ENCODE measurements around the gene CHP2. TPM values are rescaled to one million over a fixed set of nuclear protein-coding genes. Genes with fewer than 3 reads are reported as not detected.

CHP2 gene
- polyA plus RNA-seq, 1 of the 3 experiments (the other 2 are of a cell fraction) = not detected

DNA sequence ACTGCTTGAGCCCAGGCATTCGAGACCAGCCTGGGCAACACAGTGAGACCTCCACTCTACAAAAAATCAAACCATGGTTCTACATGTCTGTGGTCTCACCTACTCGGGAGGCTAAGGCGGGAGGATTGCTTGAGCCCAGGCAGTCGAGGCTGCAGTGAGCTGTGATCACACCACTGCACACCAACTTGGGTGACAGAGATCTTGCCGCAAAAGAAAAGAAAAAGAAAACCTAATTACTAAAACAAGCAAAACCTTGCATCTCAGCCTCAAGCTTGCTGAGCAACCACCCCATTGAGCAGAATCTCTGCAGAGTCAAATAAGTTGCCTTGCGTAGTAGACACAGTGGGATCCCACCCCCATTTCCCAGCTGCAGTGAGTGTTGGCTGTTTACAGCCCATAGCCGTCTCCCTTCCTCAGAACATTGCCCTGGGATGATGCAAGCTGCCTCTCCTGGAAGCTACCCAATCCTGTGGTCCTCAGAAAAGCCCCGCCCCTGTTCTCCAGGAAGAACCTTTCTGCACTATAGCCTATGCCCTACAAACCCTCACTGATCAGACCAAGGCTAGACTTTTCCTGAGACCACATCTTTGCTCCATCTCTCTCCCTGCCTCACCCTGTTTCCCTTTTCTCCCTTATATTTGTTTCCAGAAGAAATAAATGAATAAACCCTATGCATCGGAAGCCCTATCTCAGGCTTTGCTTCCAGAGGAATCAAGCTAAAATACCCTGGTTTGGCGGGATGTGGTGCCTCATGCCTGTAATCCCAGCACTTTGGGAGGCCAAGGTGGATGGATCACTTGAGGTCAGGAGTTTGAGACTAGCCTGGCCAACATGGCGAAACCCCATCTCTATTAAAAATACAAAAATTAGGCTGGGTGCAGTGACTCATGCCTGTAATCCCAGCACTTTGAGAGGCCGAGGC lies 25.1 kb upstream of the CHP2 start:
- Histone ChIP-seq H3K9ac (no peak overlapping the region), H3K9me3 (no peaks in the 10 kb centered on the region), H3K9me2 (no peaks in the 10 kb centered on the region), H3K27me3 (ENCODE audit: insufficient read depth) (no peaks in the 10 kb centered on the region; the same call in 1 of the 2 replicates), H3K4me2 (no peak overlapping the region; the same call in 1 of the 2 replicates), H3K36me3 (replicated peaks in 1 of 2; ENCODE audit: control insufficient read depth in 1 of 2, insufficient read depth in 2 of 2, low read length in 1 of 2) (no peaks in the 10 kb centered on the region), H3K4me3 (ENCODE audit: low read depth in 2 of 2, low read length in 1 of 2) (no peak overlapping the region), H4K20me1 (ENCODE audit: insufficient read depth) (no peaks in the 10 kb centered on the region), H3K4me1 (ENCODE audit: control insufficient read depth in 1 of 2, insufficient read depth in 2 of 2, low read depth in 1 of 2, low read length in 1 of 2) (no peaks in the 10 kb centered on the region), H3F3A (replicated peaks; ENCODE audit: insufficient read depth) (no peaks in the 10 kb centered on the region), H2AFZ (ENCODE audit: low read depth) (no peak overlapping the region), H3K79me2 (ENCODE audit: insufficient read depth) (no peaks in the 10 kb centered on the region), H3K27ac (ENCODE audit: low read depth in 2 of 2, low read length in 1 of 2) (no peak overlapping the region)
- DNase-seq = no peak
- ChIA-PET CTCF (interaction anchor here (0.6 to 1.2 kb wide), 4 partner anchors 22 to 307 kb away, joined by 3 read pairs; no protein-coding TSS in a partner anchor), POLR2A (no interaction called here)
- WGBS (ENCODE audit: low lambda C conversion rate) = 50% methylated on average over 11 of the region's 12 CpGs
- TF ChIP-seq, protein P1, sequence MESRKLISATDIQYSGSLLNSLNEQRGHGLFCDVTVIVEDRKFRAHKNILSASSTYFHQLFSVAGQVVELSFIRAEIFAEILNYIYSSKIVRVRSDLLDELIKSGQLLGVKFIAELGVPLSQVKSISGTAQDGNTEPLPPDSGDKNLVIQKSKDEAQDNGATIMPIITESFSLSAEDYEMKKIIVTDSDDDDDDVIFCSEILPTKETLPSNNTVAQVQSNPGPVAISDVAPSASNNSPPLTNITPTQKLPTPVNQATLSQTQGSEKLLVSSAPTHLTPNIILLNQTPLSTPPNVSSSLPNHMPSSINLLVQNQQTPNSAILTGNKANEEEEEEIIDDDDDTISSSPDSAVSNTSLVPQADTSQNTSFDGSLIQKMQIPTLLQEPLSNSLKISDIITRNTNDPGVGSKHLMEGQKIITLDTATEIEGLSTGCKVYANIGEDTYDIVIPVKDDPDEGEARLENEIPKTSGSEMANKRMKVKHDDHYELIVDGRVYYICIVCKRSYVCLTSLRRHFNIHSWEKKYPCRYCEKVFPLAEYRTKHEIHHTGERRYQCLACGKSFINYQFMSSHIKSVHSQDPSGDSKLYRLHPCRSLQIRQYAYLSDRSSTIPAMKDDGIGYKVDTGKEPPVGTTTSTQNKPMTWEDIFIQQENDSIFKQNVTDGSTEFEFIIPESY (IDR thresholded peaks at IDR 0.05; ENCODE audit: borderline replicate concordance, low read depth) = no peak
- no peak for TF ChIP-seq NRF1 (IDR thresholded peaks at IDR 0.05; ENCODE audit: low read depth, low read length)
- no peak for TF ChIP-seq TEAD4 (IDR thresholded peaks at IDR 0.05; ENCODE audit: borderline replicate concordance, insufficient read depth)
- no peak for TF ChIP-seq ELF1 (IDR thresholded peaks at IDR 0.05)
- TF ChIP-seq TCF12 (IDR thresholded peaks at IDR 0.05) = no peak
- TF ChIP-seq MEF2A (IDR thresholded peaks at IDR 0.05; ENCODE audit: borderline replicate concordance, low read depth) = no peak
- no peak for TF ChIP-seq MXI1 (IDR thresholded peaks at IDR 0.05; ENCODE audit: low read depth, low read length)
- TF ChIP-seq GATA2 (CRISPR knock-in tag; IDR thresholded peaks at IDR 0.05) = no peak
- TF ChIP-seq, protein P2, sequence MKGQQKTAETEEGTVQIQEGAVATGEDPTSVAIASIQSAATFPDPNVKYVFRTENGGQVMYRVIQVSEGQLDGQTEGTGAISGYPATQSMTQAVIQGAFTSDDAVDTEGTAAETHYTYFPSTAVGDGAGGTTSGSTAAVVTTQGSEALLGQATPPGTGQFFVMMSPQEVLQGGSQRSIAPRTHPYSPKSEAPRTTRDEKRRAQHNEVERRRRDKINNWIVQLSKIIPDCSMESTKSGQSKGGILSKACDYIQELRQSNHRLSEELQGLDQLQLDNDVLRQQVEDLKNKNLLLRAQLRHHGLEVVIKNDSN (IDR thresholded peaks at IDR 0.05; ENCODE audit: borderline replicate concordance, low read depth) = no peak
- TF ChIP-seq YY1 (IDR thresholded peaks at IDR 0.05; ENCODE audit: low read depth) = no peak
- TF ChIP-seq NFIC (IDR thresholded peaks at IDR 0.05; ENCODE audit: borderline replicate concordance) = no peak
- TF ChIP-seq, protein P3, sequence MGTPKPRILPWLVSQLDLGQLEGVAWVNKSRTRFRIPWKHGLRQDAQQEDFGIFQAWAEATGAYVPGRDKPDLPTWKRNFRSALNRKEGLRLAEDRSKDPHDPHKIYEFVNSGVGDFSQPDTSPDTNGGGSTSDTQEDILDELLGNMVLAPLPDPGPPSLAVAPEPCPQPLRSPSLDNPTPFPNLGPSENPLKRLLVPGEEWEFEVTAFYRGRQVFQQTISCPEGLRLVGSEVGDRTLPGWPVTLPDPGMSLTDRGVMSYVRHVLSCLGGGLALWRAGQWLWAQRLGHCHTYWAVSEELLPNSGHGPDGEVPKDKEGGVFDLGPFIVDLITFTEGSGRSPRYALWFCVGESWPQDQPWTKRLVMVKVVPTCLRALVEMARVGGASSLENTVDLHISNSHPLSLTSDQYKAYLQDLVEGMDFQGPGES (IDR thresholded peaks at IDR 0.05; ENCODE audit: low read depth, low read length) = no peak
- no peak for TF ChIP-seq POLR2AphosphoS5 (IDR thresholded peaks at IDR 0.05; ENCODE audit: low read depth, low read length)
- no peak for TF ChIP-seq RXRA (IDR thresholded peaks at IDR 0.05; ENCODE audit: borderline replicate concordance, low read depth)
- TF ChIP-seq, protein P4, sequence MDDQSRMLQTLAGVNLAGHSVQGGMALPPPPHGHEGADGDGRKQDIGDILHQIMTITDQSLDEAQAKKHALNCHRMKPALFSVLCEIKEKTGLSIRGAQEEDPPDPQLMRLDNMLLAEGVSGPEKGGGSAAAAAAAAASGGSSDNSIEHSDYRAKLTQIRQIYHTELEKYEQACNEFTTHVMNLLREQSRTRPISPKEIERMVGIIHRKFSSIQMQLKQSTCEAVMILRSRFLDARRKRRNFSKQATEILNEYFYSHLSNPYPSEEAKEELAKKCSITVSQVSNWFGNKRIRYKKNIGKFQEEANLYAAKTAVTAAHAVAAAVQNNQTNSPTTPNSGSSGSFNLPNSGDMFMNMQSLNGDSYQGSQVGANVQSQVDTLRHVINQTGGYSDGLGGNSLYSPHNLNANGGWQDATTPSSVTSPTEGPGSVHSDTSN (IDR thresholded peaks at IDR 0.05) = no peak
- TF ChIP-seq CHD2 (IDR thresholded peaks at IDR 0.05; ENCODE audit: low read length, partially characterized antibody) = no peak
- TF ChIP-seq, protein P5, sequence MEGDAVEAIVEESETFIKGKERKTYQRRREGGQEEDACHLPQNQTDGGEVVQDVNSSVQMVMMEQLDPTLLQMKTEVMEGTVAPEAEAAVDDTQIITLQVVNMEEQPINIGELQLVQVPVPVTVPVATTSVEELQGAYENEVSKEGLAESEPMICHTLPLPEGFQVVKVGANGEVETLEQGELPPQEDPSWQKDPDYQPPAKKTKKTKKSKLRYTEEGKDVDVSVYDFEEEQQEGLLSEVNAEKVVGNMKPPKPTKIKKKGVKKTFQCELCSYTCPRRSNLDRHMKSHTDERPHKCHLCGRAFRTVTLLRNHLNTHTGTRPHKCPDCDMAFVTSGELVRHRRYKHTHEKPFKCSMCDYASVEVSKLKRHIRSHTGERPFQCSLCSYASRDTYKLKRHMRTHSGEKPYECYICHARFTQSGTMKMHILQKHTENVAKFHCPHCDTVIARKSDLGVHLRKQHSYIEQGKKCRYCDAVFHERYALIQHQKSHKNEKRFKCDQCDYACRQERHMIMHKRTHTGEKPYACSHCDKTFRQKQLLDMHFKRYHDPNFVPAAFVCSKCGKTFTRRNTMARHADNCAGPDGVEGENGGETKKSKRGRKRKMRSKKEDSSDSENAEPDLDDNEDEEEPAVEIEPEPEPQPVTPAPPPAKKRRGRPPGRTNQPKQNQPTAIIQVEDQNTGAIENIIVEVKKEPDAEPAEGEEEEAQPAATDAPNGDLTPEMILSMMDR (IDR thresholded peaks at IDR 0.05) = no peak
- TF ChIP-seq RAD21 (IDR thresholded peaks at IDR 0.05; ENCODE audit: low read length) = no peak
